OCI-M2 (cell line): ENCODE measurements around the gene MYO10.
A peak's percentile ranks its signal among the peaks of the same experiment; 100 is the strongest.
"Not testable (repeated sequence)": the region's sequence is repeated elsewhere in the genome, so short reads cannot be mapped to it uniquely, and the experiment has no call there.

Source experiments
- DNase-seq: peaks from one replicate; lab custom pipeline; 2025; ENCODE audit not compliant: unreplicated experiment; lab: John Stamatoyannopoulos, UW

Gene MYO10

GRCh38 chr5:16791036-16791705 is 144.9 kb downstream of the MYO10 start:
- peak; percentile 26 for DNase-seq

DNA sequence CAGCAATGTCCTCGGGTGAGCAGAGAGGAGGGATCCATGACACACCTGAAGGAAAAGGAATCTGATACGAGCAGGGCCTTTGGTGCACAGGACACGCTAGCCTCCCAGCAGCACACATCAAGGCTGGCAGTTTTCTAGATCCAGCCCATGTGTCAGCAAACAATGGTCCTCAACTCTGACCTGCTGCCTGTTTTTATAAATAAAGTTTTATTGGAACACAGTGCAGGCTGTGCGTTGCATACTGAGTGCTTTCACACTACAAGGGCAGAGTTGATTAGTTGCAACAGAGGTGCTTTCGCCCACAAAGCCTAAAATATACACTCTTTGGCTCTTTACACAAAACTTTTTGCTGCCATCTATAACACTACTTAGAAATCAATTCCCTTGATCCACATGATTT is 147.1 kb downstream of the MYO10 start:
- no peak for DNase-seq

- no peak for DNase-seq
These were observed 148.8 kb downstream of the MYO10 start for GRCh38 chr5:16787278-16787677.

GRCh38 chr5:16784843-16785791 is 151.0 kb downstream of the MYO10 start:
- DNase-seq = no peak

GRCh38 chr5:16784088-16784487 is 152.0 kb downstream of the MYO10 start:
- DNase-seq = no peak

GRCh38 chr5:16781828-16782626 is 154.1 kb downstream of the MYO10 start:
- no peak for DNase-seq

- DNase-seq = no peak
These were observed 155.8 kb downstream of the MYO10 start for GRCh38 chr5:16780325-16780724.

DNA sequence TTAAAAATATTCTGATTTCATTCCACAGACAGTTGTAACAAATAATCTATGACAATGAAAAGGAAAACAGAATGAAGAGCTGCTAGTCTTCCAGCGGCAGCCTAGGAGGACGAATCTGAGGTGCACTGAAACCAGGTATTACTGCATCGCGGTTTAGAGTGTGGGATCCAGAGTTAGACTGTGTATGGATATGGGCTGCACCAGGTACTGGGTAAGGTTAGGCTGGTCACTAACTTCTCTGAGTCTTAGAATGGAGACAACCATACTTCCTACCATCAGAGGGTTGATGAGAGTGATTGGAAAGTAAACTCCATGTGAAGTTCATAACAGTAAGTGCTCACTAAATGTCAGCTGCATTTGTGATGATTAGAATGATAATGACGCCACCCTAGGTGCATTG is 158.7 kb downstream of the MYO10 start:
- DNase-seq = no peak

- DNase-seq = no peak
These were observed 159.4 kb downstream of the MYO10 start for GRCh38 chr5:16776611-16777251.

DNA sequence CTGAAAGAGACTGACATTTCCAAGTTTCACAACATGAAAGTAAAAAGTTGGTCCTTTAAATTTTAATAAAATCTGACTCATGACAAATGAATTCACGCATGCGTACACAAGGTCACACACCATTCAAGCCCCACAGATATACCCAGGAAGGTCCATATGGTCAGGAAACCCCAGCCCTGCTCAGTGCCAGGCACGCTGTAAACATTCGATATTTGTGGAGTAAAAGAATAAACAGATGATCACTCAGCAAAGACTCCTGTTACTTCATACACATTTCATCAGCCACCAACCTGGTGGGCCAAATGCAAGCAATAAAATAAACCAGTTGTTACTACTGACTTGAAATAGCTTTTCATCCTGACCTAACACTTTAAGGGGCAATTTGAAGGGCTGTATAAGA is 161.3 kb downstream of the MYO10 start:
- DNase-seq = no peak

DNA sequence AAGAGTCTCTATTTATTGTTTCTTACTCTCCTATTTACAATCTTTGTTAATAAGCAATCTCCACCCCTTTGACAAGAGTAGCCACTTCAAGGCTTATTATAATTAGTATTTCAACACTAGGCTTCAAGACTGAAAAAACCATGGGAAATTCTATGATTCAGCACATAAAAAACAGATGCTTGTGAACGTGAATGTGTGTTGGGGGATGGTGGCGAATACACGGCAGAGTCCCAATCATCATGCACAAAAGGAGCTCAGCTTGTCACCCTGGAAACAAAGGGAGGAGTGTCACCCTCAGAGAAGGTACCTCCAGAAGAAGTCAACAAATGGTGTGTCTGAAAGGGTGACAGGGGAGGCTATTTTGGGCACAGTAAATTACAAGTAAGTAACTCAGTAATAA is 162.1 kb downstream of the MYO10 start:
- no peak for DNase-seq

- DNase-seq = no peak
These were observed 163.5 kb downstream of the MYO10 start for GRCh38 chr5:16772556-16772955.

DNA sequence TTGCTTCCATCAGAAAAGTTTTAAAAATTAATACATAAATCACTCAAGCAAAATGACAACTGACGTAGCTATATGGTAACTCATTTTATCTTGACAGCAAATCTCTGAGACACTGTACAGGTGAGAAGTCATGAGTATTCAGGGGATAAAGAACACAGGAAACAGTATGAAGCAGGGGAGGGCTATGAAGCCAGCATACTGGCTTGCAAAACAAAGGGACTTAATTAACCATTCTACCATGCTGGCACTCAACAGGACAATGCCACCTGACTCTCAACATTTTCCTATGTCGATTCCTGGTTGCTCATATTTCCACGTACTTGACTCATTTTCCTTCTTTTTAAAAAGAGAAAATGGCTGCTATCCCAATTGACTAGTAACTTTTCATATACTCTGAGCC is 167.9 kb downstream of the MYO10 start:
- DNase-seq = no peak

DNA sequence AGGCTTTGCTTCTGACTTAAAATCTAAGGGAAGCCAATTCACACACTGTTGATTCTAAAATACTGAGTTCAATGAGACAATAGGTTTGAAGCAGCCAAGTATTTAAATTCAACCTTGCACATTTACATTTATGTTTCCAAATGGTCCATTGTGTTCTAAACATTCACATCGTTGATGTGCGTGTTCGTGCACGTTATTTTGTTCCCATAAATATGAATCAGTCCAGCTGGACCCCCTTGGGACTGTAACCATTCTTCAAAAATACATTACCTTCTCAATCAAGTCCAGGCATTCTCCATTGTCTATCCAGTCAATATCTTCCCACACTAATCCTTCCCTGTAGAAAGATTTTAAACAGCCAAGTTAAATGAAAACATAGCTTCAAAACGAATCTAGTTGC is 172.9 kb downstream of the MYO10 start:
- no peak for DNase-seq

- DNase-seq = no peak
These were observed 176.8 kb downstream of the MYO10 start for GRCh38 chr5:16759147-16759773.

DNA sequence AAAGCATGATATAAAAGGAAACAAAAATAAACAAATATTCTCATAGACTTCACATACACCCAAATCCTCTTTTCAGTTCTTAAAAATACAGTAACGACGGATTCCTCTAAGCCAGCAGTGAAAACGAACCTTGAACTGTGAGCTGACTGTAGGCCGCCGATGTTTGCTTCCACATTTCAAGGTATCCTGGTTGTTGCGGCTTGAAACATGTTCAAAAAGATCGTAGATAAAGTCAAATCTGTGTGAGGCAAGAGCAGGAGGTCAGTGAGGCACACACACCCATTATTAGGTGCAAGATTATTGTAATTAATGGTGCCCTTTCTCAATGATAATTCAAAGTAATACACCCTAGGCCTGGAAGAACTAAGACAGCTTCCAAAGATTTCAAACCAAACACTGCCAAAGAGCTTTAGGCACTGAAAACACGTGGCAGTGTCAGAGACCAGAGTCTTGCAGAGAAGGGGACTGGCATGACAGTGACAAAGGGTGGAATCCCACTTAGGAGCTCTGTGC is 178.0 kb downstream of the MYO10 start:
- no peak for DNase-seq

DNA sequence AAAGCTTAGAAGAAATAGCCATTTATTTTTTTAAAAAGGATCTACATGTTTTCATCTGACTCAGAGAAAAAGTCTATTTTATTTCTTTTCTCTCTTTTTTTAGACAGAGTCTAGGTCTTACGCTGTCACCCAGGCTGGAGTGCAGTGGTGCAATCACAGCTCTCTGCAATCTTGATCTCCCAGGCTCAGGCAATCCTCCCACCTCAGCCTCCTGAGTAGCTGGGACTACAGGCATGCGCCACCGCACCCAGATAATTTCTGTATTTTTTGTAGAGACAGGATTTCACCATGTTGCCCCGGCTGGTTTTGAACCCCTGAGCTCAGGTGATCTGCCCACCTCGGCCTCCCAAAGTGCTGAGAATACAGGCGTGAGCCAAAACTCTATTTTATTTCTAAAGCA is 178.5 kb downstream of the MYO10 start:
- DNase-seq = not testable (repeated sequence)

DNA sequence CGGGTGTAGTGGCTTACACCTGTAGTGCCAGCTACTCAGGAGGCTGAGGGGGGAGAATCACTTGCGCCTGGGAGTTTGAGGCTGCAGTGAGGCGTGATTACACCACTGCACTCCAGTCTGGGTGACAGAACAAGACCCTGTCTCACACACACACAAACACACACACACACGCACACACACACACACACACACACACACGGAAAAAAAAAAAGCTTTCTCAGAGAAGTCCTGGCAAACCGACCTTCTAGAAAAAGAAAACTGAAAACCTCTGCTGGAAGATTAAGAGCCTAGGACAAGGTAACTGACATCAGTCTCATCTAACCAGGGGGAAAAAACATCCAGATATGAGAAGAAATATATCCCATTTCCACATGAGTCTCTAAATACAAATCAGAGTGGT is 178.9 kb downstream of the MYO10 start:
- no peak for DNase-seq

DNA sequence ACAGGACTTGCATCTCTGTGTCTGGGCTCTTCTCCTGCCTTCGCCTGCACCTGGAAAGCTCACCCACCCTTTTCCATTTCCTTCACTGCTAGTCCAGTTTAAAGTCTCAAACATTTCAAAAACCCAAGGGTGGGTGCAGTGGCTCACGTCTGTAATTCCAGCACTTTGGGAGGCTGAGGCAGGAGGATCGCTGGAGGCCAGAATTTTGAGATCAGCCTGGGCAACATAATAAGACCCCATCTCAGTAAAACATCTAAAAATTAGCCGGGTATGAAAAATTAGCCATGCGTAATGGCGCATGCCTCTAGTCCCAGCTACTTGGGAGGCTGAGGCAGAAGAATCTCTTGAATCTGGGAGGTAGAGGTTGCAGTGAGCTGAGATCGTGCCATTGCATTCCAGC is 179.4 kb downstream of the MYO10 start:
- DNase-seq = no peak

DNA sequence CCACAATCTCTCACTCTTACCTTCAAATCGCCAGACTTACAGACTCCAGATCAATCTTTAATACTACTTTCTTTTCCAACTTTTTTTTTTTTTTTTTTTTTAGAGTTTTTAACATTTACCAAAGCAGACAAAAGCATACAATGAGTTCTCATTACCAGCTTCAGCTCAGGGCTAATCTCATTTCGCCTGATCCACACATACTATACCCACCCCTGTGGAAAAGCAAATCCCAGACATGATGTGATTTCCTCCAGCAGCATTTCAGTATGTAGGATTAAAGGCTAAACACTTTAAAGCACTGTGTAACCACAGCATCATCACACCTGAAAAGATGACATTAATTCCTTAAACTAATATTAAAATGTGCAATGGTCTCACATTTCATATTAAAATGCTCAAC is 180.4 kb downstream of the MYO10 start:
- no peak for DNase-seq
